ENCODE data around the gene TRMT5.
A peak's percentile ranks its signal among the peaks of the same experiment; 100 is the strongest.

The TRMT5 gene, protein sequence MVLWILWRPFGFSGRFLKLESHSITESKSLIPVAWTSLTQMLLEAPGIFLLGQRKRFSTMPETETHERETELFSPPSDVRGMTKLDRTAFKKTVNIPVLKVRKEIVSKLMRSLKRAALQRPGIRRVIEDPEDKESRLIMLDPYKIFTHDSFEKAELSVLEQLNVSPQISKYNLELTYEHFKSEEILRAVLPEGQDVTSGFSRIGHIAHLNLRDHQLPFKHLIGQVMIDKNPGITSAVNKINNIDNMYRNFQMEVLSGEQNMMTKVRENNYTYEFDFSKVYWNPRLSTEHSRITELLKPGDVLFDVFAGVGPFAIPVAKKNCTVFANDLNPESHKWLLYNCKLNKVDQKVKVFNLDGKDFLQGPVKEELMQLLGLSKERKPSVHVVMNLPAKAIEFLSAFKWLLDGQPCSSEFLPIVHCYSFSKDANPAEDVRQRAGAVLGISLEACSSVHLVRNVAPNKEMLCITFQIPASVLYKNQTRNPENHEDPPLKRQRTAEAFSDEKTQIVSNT

DNA sequence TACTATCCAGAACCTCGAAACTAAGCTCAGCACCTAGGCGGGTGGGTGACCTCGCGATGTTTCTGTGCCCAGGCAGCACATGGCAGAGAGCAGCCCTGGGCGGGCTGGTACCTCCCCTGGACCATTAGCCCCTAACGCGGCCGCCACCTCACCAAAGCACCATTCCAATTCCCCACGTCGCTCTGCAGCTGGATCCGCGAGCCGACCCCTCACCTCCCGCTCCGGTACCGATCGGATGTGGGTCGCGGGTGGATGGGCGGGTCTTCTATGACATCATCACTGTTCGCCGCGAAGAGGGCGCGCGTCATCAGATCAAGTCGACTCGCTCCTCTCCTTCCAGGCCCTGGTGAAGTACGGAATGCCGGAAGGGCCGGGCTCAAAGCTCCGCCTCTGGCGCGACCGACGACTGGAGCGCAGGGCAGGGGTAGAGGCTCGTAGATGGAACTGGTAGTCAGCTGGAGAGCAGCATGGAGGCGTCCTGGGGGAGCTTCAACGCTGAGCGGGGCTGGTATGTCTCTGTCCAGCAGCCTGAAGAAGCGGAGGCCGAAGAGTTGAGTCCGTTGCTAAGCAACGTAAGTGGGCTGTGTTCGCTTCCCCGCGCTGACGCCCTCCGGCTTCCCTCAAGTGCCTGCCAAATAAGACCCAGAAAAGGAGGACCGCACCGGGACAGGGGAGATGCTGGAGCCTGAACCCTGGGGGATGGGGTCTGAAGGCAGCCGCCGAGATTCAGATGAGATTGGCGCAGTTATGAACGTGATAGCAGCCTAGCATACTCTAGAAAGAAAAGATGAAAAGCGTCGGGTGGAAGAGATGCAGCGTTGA lies at the start of gene TRMT5, which contains the start of gene SLC38A6:
Gene TRMT5, minus strand, starts transcription at position 269 of the 822 bp plus-strand sequence. Its CDS starts 106 bp downstream, at position 163.
Gene SLC38A6, plus strand, starts transcription at position 435 of the 822 bp plus-strand sequence. Its CDS starts 33 bp downstream, at position 468.
- Histone ChIP-seq H3K27ac (ENCODE audit: low read depth, low read length) (peak within 1 kb of the TSS; percentile 83), H3K4me1 (ENCODE audit: control insufficient read depth, insufficient read depth, low read length) (0 out of 2 replicates have a peak, but pooled peaks cover 6% of the 10 kb centered on the region), H3K27me3 (ENCODE audit: control insufficient read depth, insufficient read depth, low read length) (no peaks in the 10 kb centered on the region), H3K9ac (ENCODE audit: low read depth, low read length) (peak within 1 kb of the TSS; percentile 92), H3K4me3 (ENCODE audit: low read depth, low read length) (peak within 1 kb of the TSS; percentile 88), H3K36me3 (ENCODE audit: control insufficient read depth, insufficient read depth, low read length) (peaks cover 41% of the 10 kb centered on the region), H3K9me3 (ENCODE audit: control insufficient read depth, insufficient read depth, low read length) (no peaks in the 10 kb centered on the region)

DNA sequence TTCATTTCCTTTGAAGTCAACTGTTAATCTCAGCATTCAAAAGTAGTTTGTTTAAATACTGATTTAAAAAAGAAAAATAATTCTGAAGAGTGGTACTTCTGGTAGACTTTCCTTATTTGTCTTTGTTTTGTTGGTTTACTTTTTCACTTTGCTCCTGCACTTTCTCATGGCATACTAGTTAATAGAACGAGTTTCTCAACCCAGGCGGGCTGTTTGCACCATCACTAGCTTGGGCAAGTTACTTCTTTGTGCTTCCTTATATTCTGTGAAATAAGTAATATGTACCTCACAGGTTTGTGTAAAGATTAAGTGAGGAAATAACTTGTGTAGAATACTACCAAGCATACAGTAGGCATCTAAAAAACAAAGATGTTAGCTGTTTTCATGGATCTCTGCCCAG lies 45.6 kb upstream of the TRMT5 start:
- Histone ChIP-seq H3K4me1 (ENCODE audit: control insufficient read depth, insufficient read depth, low read length) (0 out of 2 replicates have a peak, but pooled peaks cover 3% of the 10 kb centered on the region), H3K27me3 (ENCODE audit: control insufficient read depth, insufficient read depth, low read length) (no peaks in the 10 kb centered on the region), H3K9ac (ENCODE audit: low read depth, low read length) (no peak overlapping the region), H3K9me3 (ENCODE audit: control insufficient read depth, insufficient read depth, low read length) (no peaks in the 10 kb centered on the region), H3K36me3 (ENCODE audit: control insufficient read depth, insufficient read depth, low read length) (no peaks in the 10 kb centered on the region), H3K4me3 (ENCODE audit: low read depth, low read length) (no peak overlapping the region), H3K27ac (ENCODE audit: low read depth, low read length) (no peak overlapping the region)

DNA sequence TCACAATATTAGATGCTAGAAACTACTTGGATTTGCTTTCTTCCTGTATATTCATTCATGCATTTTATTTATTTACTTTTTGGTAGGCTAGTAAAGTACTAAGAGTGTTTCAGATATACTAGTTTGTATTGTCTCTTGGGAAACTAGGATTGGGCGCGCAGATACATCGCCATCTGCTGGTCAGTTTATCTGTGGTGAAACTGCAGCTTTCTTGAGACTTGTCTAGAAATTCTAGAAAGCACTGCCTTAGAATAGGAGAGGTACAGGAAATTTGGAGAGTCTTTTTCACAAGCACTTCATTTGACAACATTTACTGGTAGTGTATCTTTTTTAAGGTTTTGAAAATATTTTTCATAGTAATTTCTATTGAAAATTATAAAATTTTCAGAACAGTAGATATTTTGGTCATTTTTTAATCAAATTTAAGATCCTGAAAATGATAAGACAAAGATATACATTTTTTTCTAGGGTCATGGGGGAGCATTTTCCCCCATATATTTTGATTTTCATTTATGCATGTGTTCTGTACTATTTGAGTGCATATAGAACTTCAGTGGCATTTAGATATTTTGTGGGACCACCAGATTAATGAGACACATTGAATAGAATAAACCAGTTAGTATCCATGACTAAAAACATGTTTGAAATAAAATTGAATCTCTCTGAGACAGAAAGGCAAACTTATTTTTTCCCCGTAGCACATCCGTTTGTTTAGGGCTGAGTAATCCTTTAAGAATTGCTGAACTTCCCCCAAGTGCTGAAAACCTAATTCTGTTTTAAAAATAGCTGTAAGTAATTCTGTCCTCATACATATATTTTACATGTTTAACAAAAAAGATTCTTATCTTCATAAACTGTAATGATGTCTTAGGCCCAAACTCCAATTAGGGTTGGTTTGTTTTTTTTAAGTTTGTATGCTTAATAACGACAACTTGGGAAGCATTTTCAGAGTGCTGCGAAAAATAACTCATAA lies 44.7 kb upstream of the TRMT5 start:
- Histone ChIP-seq H3K9me3 (ENCODE audit: control insufficient read depth, insufficient read depth, low read length) (no peaks in the 10 kb centered on the region), H3K4me3 (ENCODE audit: low read depth, low read length) (no peak overlapping the region), H3K9ac (ENCODE audit: low read depth, low read length) (no peak overlapping the region), H3K36me3 (ENCODE audit: control insufficient read depth, insufficient read depth, low read length) (no peaks in the 10 kb centered on the region), H3K27me3 (ENCODE audit: control insufficient read depth, insufficient read depth, low read length) (no peaks in the 10 kb centered on the region), H3K27ac (ENCODE audit: low read depth, low read length) (no peak overlapping the region), H3K4me1 (ENCODE audit: control insufficient read depth, insufficient read depth, low read length) (0 out of 2 replicates have a peak, but pooled peaks cover 3% of the 10 kb centered on the region)

DNA sequence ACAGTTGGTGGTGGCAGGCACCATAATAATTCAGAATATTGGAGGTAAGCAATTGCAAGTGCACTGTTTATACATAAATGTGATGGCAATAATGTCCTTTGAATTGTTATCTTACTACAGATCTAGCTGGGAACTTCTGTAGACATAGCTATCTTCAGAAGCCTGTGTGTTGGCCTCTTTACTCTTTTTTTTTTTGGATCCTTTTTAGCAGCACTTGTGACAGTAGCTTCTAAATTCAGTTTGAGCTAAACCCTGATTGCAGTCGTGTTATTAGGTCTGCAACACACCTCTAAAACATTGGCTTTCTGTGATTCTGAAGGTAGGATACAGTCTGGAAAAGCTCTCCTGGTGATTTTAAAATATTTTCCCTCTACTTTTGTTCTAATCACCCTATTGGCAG lies 38.7 kb upstream of the TRMT5 start:
- Histone ChIP-seq H3K36me3 (ENCODE audit: control insufficient read depth, insufficient read depth, low read length) (no peaks in the 10 kb centered on the region), H3K4me1 (ENCODE audit: control insufficient read depth, insufficient read depth, low read length) (no peaks in the 10 kb centered on the region), H3K27me3 (ENCODE audit: control insufficient read depth, insufficient read depth, low read length) (no peaks in the 10 kb centered on the region), H3K9ac (ENCODE audit: low read depth, low read length) (no peak overlapping the region), H3K27ac (ENCODE audit: low read depth, low read length) (no peak overlapping the region), H3K9me3 (ENCODE audit: control insufficient read depth, insufficient read depth, low read length) (peaks cover 6% of the 10 kb centered on the region), H3K4me3 (ENCODE audit: low read depth, low read length) (no peak overlapping the region)

- Histone ChIP-seq H3K27me3 (ENCODE audit: control insufficient read depth, insufficient read depth, low read length) (no peaks in the 10 kb centered on the region), H3K4me3 (ENCODE audit: low read depth, low read length) (no peak overlapping the region), H3K4me1 (ENCODE audit: control insufficient read depth, insufficient read depth, low read length) (no peaks in the 10 kb centered on the region), H3K9me3 (ENCODE audit: control insufficient read depth, insufficient read depth, low read length) (no peaks in the 10 kb centered on the region), H3K9ac (ENCODE audit: low read depth, low read length) (no peak overlapping the region), H3K27ac (ENCODE audit: low read depth, low read length) (no peak overlapping the region), H3K36me3 (ENCODE audit: control insufficient read depth, insufficient read depth, low read length) (no peaks in the 10 kb centered on the region)
Measured at GRCh38 chr14:61003571-61003970, 22.7 kb upstream of the TRMT5 start.

- Histone ChIP-seq H3K9me3 (ENCODE audit: control insufficient read depth, insufficient read depth, low read length) (no peaks in the 10 kb centered on the region), H3K9ac (ENCODE audit: low read depth, low read length) (no peak overlapping the region), H3K36me3 (ENCODE audit: control insufficient read depth, insufficient read depth, low read length) (no peaks in the 10 kb centered on the region), H3K27ac (ENCODE audit: low read depth, low read length) (no peak overlapping the region), H3K27me3 (ENCODE audit: control insufficient read depth, insufficient read depth, low read length) (no peaks in the 10 kb centered on the region), H3K4me1 (ENCODE audit: control insufficient read depth, insufficient read depth, low read length) (no peaks in the 10 kb centered on the region), H3K4me3 (ENCODE audit: low read depth, low read length) (no peak overlapping the region)
Measured at GRCh38 chr14:60999536-60999935, 18.7 kb upstream of the TRMT5 start.

DNA sequence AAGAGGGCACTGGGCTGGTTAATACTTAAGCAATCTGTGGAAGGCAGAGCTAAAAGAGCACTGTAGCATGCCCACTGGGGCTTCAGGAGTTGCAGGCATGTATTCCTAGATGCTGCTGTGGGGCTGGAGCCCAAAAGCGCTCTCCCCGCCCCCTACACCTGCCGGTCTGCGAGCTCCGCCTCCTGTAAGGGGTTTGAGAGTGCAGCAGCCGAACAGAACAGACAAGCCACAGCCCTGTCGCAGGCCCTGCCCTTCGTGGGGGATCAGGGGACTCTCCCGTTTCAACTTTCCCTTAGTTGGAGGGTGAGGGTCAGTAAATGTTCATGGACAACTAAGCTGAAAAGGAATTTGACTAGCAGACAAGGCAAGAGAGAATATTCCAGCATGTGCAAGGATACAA lies 17.7 kb upstream of the TRMT5 start:
- Histone ChIP-seq H3K4me1 (ENCODE audit: control insufficient read depth, insufficient read depth, low read length) (no peaks in the 10 kb centered on the region), H3K27ac (ENCODE audit: low read depth, low read length) (no peak overlapping the region), H3K27me3 (ENCODE audit: control insufficient read depth, insufficient read depth, low read length) (no peaks in the 10 kb centered on the region), H3K4me3 (ENCODE audit: low read depth, low read length) (no peak overlapping the region), H3K36me3 (ENCODE audit: control insufficient read depth, insufficient read depth, low read length) (no peaks in the 10 kb centered on the region), H3K9ac (ENCODE audit: low read depth, low read length) (no peak overlapping the region), H3K9me3 (ENCODE audit: control insufficient read depth, insufficient read depth, low read length) (no peaks in the 10 kb centered on the region)

GRCh38 chr14:60989599-60989998 lies 8.7 kb upstream of the TRMT5 start:
- H3K4me3 ChIP-seq (ENCODE audit: low read depth, low read length), result no peak overlapping the region
- no peaks in the 10 kb centered on the region for H3K9me3 ChIP-seq (ENCODE audit: control insufficient read depth, insufficient read depth, low read length)
- H3K27me3 ChIP-seq (ENCODE audit: control insufficient read depth, insufficient read depth, low read length), result no peaks in the 10 kb centered on the region
- H3K36me3 ChIP-seq (ENCODE audit: control insufficient read depth, insufficient read depth, low read length), result peaks cover 27% of the 10 kb centered on the region; the same call in 1 of the 2 replicates
- H3K9ac ChIP-seq (ENCODE audit: low read depth, low read length), result no peak overlapping the region
- no peak overlapping the region for H3K27ac ChIP-seq (ENCODE audit: low read depth, low read length)
- H3K4me1 ChIP-seq (ENCODE audit: control insufficient read depth, insufficient read depth, low read length), result no peaks in the 10 kb centered on the region

DNA sequence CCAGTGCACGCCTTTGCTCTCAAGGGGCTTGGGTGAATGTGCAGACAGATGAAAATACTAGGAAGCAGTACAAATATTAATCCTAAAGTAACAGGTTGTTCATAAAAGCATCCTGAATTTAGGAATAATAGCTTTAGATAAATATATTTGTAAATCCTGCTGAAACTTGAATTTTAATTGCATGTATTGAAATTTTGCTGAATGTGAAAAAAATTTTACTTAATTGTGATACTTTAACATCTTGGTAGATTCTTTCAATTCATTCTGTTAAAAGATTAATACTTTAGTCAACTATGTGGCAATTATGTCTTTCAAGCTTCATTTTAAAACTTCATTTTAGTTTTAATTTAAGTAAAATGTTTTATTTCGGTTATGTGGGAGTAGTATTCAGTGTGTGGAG lies 5.6 kb upstream of the TRMT5 start:
- 0 out of 2 replicates have a peak, but pooled peaks cover 6% of the 10 kb centered on the region for H3K4me1 ChIP-seq (ENCODE audit: control insufficient read depth, insufficient read depth, low read length)
- no peaks in the 10 kb centered on the region for H3K27me3 ChIP-seq (ENCODE audit: control insufficient read depth, insufficient read depth, low read length)
- no peaks in the 10 kb centered on the region for H3K9me3 ChIP-seq (ENCODE audit: control insufficient read depth, insufficient read depth, low read length)
- H3K27ac ChIP-seq (ENCODE audit: low read depth, low read length), result no peak overlapping the region
- H3K9ac ChIP-seq (ENCODE audit: low read depth, low read length), result no peak overlapping the region
- peaks cover 23% of the 10 kb centered on the region; the same call in 1 of the 2 replicates for H3K36me3 ChIP-seq (ENCODE audit: control insufficient read depth, insufficient read depth, low read length)
- no peak overlapping the region for H3K4me3 ChIP-seq (ENCODE audit: low read depth, low read length)

GRCh38 chr14:60984196-60984595 lies 3.3 kb upstream of the TRMT5 start:
- H3K9me3 ChIP-seq (ENCODE audit: control insufficient read depth, insufficient read depth, low read length), result no peaks in the 10 kb centered on the region
- 0 out of 2 replicates have a peak, but pooled peaks cover 6% of the 10 kb centered on the region for H3K4me1 ChIP-seq (ENCODE audit: control insufficient read depth, insufficient read depth, low read length)
- H3K9ac ChIP-seq (ENCODE audit: low read depth, low read length), result no peak overlapping the region
- no peak overlapping the region for H3K27ac ChIP-seq (ENCODE audit: low read depth, low read length)
- H3K4me3 ChIP-seq (ENCODE audit: low read depth, low read length), result no peak overlapping the region
- H3K36me3 ChIP-seq (ENCODE audit: control insufficient read depth, insufficient read depth, low read length), result peaks cover 15% of the 10 kb centered on the region
- no peaks in the 10 kb centered on the region for H3K27me3 ChIP-seq (ENCODE audit: control insufficient read depth, insufficient read depth, low read length)

Measured in HUES48 (cell line).